ENCODE data around the gene UCN3. TPM values are rescaled to one million over a fixed set of nuclear protein-coding genes. Genes with fewer than 3 reads are reported as not detected.
"Not testable (repeated sequence)": the region's sequence is repeated elsewhere in the genome, so short reads cannot be mapped to it uniquely, and the experiment has no call there.

The UCN3 gene
- total RNA-seq, 4 donors from 2014 or later: not detected

DNA sequence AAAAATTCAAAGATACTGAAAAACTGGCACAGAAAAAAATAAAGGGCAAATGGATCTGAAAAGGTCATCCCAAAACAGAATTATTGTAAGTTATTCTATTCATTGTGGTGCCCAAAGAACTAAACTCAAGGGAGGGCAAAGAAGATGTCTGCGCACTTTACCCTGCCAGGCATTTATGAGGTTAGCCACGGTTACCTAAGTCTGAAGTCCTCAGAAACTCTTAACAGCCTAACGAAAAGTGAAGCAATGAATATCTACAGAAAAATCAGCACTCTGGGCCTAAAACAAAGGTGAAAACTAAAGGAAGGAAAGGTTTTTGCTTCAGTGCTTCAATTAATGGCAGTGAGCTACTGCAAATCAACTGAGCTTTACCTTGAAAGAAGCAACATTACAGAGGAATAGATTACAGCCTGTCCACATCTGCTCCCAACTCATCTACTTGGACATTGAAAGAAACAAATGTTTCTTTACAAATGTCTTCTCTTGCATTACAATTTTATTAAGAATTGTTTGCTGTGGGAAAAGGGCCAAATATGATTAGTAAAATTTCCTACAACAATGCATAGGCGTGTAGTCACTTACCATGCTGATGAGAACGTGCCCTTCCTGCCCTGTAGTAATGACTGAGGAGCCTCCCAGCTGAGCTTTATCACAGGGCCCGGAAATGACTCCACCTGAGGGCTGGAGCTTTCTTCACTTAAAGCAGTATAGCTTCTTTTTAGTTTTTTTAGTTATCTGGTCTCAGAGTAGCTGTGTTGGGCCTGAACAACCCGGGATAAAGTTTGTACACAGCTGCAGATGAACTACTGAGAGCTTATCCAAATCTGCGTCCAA, 39.7 kb downstream of the UCN3 start, which contains the start of gene TUBAL3:
Gene TUBAL3, minus strand, starts transcription at position 621 of the 834 bp plus-strand sequence. Its CDS starts 36 bp downstream, at position 585.
- DNase-seq (ENCODE audit: low spot score in 2 of 2): no peak
- TF ChIP-seq, protein P1, sequence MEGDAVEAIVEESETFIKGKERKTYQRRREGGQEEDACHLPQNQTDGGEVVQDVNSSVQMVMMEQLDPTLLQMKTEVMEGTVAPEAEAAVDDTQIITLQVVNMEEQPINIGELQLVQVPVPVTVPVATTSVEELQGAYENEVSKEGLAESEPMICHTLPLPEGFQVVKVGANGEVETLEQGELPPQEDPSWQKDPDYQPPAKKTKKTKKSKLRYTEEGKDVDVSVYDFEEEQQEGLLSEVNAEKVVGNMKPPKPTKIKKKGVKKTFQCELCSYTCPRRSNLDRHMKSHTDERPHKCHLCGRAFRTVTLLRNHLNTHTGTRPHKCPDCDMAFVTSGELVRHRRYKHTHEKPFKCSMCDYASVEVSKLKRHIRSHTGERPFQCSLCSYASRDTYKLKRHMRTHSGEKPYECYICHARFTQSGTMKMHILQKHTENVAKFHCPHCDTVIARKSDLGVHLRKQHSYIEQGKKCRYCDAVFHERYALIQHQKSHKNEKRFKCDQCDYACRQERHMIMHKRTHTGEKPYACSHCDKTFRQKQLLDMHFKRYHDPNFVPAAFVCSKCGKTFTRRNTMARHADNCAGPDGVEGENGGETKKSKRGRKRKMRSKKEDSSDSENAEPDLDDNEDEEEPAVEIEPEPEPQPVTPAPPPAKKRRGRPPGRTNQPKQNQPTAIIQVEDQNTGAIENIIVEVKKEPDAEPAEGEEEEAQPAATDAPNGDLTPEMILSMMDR (IDR thresholded peaks at IDR 0.05): no peak
- no peak for TF ChIP-seq POLR2A (IDR thresholded peaks at IDR 0.05)
- WGBS, 2 donors: 52 to 59% methylated on average over 8 of the region's 8 CpGs
- intact Hi-C loops (cut with DNase I; ENCODE audit: low total_unique reads): no loop called here
- H3K4me3 ChIP-seq (ENCODE audit: low read depth, poor library complexity, severe bottlenecking): no peak within 1 kb of the TSS

DNA sequence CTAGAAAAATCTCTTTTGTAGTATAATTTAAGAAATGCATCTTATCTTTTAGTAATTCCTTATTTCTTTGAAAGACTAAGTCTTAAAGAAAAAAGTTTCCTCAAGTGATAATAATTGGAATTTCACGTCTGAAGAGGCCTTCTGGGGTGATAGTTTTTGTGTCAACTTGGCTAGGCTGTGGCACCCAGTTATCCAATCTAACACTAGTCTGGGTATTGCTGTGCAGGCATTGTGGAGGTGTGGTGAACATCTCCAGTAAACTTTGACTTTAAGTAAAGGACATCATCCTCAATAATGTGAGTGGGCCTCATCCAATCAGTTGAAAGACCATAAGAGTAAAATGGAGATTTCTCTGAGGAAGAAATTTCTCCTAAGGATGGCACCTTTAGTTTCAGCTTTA, 42.2 kb downstream of the UCN3 start:
- DNase-seq (ENCODE audit: low spot score in 2 of 2): no peak
- no peak overlapping the region for H3K4me3 ChIP-seq (ENCODE audit: low read depth, poor library complexity, severe bottlenecking)
- TF ChIP-seq, protein P1 (IDR thresholded peaks at IDR 0.05): no peak
- no peak for TF ChIP-seq POLR2A (IDR thresholded peaks at IDR 0.05)
- WGBS, 2 donors: 64 to 82% methylated on average over 1 of the region's 1 CpG
- intact Hi-C loops (cut with DNase I; ENCODE audit: low total_unique reads): no loop called here

DNA sequence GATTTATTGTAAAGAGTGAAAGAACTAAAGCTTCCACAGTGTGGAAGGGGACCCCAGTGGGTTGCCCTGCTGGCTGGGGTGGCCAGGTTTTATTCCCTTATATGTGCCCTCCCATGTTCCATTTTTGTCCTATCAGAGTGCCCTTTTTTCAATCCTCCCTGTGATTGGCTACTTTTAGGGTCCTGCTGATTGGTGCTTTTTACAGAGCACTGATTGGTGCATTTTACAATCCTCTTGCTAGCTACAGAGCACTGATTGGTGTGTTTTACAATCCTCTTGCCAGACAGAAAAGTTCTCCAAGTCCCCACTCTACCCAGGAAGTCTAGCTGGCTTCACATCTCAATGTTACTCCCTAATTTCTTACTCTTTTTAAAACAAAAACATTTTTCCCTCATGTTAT, 46.0 kb downstream of the UCN3 start:
- H3K4me3 ChIP-seq (ENCODE audit: low read depth, poor library complexity, severe bottlenecking); DNase-seq (ENCODE audit: low spot score in 2 of 2); intact Hi-C loops (cut with DNase I; ENCODE audit: low total_unique reads): not testable (repeated sequence)

DNA sequence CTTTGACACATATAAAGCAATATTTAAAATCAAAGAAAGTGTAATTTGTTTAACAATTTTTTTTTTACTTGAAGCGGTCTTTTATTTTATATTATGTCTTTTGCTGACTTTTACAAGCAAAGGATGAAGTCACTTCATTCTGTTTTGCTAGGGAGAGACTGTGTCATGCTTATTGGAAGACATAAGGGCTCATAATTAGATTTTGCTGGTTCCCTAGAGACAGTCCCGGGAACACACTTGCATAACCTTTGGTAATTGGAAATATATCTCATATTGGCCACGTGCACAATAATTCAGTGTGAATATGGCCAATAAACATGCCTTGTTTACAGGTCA, 47.1 kb downstream of the UCN3 start:
- WGBS, 2 donors: 23 to 24% methylated on average over 3 of the region's 3 CpGs
- no peak for DNase-seq (ENCODE audit: low spot score in 2 of 2)

DNA sequence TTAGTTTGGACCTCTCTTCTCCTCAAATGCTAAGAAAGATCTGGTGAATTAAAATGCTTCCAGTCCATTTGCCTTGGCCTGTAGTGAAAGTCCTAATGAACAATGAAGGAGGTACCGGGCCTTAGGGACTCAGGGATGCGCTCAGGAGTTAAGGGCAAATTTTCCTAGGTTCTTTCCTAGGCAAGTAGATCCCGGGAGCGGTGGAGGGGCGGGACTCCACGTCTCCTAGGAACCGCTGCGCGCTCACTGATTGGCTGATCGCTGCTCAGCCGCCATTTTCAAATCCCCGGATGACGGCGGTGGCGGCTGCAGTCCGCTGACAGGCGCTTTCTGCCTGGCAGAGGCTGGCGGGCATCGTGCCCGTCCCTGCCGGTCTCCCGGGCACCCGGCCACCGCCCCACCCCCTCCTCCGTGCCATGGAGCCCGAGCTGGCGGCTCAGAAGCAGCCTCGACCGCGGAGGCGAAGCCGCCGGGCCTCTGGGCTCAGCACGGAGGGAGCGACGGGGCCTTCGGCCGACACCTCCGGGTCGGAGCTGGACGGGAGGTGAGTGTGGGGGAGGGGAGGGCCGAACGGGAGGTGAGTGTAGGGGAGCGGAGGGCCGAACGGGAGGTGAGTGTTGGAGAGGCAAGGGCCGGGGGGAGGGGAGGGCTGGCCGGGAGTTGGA, 47.6 kb downstream of the UCN3 start, which contains the start of gene NET1:
Gene NET1, plus strand, starts transcription at position 281 of the 665 bp plus-strand sequence. Its CDS starts 136 bp downstream, at position 417.
- H3K4me3 ChIP-seq (ENCODE audit: low read depth, poor library complexity, severe bottlenecking): peak within 1 kb of the TSS; percentile 72
- WGBS, 2 donors: 0 to 1% methylated on average over 28 to 47 of the region's 48 CpGs
- peak; percentile 85 to 97 for DNase-seq (ENCODE audit: low spot score in 2 of 2)
- no peak for TF ChIP-seq POLR2A (IDR thresholded peaks at IDR 0.05)
- TF ChIP-seq, protein P1 (IDR thresholded peaks at IDR 0.05): no peak
- intact Hi-C loops (cut with DNase I; ENCODE audit: low total_unique reads): no loop called here

More for the DNA sequence above, 47.1 kb downstream of the UCN3 start:
- no peak overlapping the region for H3K4me3 ChIP-seq (ENCODE audit: low read depth, poor library complexity, severe bottlenecking)
- intact Hi-C loops (cut with DNase I; ENCODE audit: low total_unique reads): no loop called here
- TF ChIP-seq POLR2A (IDR thresholded peaks at IDR 0.05): no peak
- TF ChIP-seq, protein P1 (IDR thresholded peaks at IDR 0.05): no peak

Measured in lower leg skin (tissue), 4 donors.